Stimulated activated CD8-positive, alpha-beta memory T cell treated with anti-CD3 and anti-CD28 coated beads, Interleukin-15, amount 100 ng/mL, for 4 hours (primary cell): ENCODE measurements around the gene CHMP2B.

ENCODE experiments used
- DNase-seq, 2 donors: peaks; one replicate each; pipeline ENCODE4 v3.0.0-alpha.2; 2020; ENCODE audit warnings: low read depth in 2 of 2

Gene CHMP2B

GRCh38 chr3:87227104-87227834, at the start of gene CHMP2B:
Gene CHMP2B (plus strand): TSS chr3:87227309. CDS start chr3:87227523, 214 bp downstream.
- peak; percentile 79 to 83 for DNase-seq

DNA sequence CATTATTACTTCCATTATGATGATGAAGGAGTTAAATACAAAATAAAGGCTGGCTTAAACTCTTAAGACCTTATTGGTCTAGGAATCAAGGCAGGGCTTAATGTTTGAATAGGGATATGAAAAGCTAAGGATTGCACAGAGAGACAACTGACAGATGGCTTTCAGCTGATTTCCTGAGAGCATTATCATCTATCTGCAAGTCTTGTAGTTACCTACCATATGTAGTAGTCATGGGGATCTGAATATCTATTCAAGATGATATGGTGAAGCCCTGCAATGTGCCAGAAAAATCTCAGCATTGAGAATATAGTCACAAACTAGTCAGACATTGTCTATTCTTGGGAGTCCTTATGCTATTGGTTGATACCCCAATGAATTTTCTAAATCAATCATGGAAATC, 47.5 kb upstream of the CHMP2B start:
- no peak for DNase-seq

DNA sequence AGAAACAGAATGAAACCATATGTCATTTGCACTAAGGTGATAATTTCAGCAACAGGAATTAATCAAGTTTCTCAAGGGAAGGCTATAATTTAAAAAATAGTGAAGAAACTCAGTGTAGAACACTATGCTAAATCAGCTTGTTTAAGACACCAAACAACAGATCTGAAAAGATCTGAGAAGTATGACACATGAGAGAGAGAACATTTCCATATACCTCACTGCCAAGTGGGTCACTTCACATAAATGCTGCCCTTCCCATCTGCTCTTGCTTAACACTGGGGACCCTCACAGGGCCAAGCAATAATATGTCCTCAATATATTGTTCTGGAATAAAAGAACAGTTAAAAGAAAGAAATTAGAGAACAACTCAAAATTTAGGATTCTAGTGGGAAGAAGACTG, 45.6 kb upstream of the CHMP2B start:
- no peak for DNase-seq

- DNase-seq = no peak
Measured at GRCh38 chr3:87182023-87182422, 45.1 kb upstream of the CHMP2B start.

DNA sequence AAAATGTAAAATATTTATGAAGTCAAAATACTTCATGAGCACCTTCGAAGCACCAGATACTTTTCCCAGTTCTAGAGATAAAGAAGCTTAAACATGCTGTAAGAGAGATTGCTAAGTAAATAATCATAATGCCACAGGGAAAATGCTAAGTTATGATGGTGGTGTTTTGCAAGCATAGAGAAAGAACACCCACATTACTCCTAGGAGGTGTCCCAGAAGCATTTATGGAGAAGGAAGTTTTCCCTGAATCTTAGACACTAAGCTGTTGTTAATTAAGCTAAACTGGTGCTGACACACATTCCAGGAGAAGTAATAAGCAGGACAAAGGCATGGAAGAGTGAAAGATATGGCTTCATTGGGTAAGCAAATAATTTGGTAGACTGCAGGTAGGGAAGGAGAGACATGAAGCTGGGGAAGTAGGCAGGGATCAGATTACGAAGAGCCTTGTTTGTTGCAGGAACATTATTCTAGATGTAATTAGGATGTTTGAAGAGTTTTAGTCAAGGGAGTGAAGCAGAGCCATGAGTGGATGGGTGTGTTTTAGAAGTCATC, 40.4 kb upstream of the CHMP2B start:
- no peak for DNase-seq

- DNase-seq = no peak
Measured at GRCh38 chr3:87191175-87191574, 35.9 kb upstream of the CHMP2B start.

DNA sequence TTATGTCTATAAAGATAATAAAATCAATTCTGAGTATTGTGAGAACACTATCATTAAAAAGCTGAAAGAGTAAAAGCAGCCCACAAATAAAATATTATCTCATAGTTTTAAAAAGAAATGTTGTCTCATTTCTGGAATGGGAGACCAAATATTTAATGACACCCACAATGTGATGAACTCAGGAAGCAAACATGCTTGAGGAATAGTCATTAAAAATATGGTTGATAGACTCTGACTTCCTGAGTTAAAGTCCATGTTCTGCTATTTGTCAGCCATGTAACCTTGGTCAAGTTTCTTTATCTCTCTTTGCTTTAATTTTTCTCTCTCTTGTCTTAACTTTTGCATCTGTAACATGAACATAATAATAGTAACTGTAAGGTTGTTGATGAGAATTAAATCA, 35.5 kb upstream of the CHMP2B start:
- DNase-seq = no peak

GRCh38 chr3:87196879-87197278, 30.2 kb upstream of the CHMP2B start:
- no peak for DNase-seq

DNA sequence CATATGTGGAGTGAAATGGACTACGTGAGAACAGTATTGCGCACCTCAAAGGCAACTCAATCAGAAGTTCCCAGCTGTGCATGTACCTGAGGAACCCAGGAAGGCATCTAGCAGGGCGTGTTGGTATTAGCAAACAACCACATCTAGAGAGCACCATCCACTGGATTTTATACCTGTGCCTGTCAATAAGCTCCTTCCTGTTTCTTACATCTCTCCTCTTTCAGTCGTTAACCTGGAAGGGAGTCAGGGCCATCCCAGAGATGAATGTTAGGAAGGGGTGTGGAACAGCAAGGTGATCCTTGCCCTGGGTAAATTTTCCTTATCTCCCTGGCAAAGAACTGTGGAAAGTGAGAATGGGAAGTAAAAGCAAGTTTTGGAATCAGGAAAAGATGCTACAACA, 29.6 kb upstream of the CHMP2B start:
- no peak for DNase-seq

- DNase-seq = no peak
Measured at GRCh38 chr3:87198774-87199173, 28.3 kb upstream of the CHMP2B start.

- DNase-seq = no peak
Measured at GRCh38 chr3:87199628-87200027, 27.5 kb upstream of the CHMP2B start.

DNA sequence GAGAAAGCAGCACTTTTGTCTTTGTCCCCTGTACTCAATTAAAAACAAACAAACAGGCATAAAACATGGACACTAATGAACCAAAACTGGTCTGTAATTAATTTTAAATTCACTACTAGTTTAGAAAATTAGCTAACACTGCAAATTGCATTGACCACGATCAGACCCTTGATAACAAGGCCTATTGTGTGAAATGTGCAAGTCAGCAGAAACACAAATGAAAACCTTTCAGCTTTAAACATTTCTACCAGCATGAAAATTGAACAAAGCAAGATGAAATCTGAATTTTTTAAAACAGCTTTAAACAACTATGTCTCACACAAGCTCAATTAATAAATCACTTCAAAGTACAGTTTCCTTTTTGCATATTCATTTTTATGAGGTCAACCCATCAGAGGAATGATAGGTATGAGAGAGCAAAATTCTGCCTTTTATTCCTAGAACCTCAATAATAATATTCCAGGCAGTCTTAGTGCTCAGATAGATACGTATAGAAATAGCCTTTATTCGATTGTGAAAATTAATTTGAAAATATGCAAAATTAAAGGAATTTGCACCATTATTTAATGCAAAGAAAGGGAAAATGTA, 27.0 kb upstream of the CHMP2B start:
- no peak for DNase-seq

DNA sequence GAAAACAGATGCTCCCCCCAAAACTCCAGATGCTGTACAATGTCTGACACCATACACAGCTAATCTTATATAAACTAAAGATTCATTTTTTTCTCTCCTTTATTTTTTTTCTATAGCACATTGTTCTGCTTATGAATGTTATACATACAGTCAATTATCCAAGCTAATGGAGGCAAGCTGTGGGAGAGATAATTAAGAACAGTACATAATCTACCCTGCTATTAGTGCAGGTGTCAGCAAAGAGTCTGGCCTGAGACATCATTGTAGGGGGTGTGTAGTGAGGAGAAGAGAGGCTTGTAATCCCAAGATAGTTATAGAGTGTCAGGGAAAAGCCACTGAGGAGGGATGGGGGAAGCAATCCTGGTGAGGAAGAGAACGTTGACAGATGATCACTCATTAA, 25.4 kb upstream of the CHMP2B start:
- no peak for DNase-seq

DNA sequence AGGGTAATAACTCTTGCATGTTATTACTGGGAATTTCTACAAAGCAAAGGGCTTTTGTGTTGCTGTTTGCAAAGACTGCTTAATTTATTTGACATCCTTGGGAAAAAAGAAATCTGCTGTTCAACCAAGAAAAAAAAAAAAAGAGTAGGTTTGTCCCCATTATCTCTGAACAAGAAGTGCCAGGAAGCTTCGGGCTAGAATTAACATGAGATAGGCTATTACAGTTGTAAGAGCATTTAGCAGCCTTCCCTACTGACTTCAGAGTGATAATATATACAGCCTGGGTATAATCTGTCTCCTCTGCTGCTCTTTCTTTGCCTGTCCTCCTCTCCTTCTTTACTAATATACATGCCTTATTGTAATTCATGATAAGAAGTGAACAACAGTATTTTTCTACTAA, 23.3 kb upstream of the CHMP2B start:
- no peak for DNase-seq

DNA sequence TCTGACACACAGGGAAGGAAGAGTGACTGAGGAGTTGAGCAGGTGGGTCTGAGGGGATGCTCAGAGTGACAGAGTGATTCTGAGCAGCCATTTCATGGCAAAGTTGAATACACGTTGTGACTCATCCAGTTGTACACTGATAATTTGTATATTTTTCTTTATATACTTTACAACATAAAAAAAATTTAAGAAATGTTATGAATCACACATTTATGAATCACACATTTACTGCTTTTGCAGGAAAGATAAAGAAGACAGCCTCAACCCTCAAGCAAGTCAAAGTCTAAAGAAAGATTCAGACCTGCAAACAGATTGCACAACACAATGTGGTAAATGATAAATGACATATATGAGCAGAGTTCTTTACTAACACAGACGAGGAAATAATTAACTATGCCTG, 21.0 kb upstream of the CHMP2B start:
- no peak for DNase-seq

DNA sequence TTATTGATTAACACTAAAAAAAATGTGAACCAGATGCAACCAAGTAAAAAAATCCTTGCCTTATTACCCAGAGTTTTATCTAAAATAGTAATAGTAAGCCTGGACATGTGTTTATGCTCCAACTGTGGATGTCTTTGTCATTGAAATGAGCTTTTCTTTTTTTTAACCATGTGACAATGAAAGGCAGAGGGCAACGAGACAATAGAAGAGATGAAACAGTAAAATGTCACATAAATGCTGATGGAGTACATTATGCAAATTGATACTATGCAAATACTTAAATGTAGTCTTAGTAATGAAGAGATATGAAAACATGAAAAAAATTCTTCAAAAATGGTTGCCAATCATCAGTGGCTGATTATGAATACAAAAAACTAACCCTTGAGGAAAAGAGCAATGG, 20.5 kb upstream of the CHMP2B start:
- DNase-seq = no peak

- no peak for DNase-seq
Measured at GRCh38 chr3:87207460-87207859, 19.6 kb upstream of the CHMP2B start.

DNA sequence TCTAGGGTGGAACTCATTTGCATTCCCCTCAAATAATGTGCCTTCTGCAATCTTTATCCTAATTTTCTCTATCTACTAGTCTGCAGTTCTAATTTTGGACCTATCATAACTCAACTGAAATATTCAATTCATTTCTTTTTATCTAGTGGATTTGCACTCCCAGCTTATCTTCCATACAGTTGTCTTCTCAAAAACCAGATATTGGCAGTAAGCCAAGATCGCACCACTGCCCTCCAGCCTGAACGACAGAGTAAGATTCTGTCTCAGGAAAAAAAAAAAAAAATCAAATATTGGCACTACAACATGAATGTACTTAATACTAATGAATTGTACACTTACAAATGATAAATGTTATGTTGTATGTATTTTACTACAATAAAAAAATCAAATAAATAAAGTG, 18.0 kb upstream of the CHMP2B start:
- no peak for DNase-seq

GRCh38 chr3:87218560-87218959, 8.5 kb upstream of the CHMP2B start:
- no peak for DNase-seq

DNA sequence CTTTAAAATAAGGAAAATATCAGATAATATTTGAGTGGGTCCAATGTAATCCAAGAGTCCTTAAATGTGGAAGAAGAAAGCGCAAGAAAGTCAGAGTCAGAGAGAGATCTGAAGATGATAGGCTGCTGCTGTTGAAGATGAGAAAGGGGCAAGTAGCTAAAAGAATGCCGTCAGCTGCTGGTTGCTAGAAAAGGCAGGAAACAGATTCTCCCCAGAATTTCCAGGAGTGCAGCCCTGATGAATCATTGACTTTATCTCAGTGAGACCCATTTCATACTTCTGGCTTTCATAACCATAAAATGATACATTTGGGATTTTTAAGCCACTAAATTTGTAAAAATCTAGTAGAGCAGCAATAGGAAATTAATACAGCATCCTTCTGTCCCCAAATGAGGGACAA, 7.5 kb upstream of the CHMP2B start:
- DNase-seq = no peak

- DNase-seq = no peak
Measured at GRCh38 chr3:87225659-87226058, 1.4 kb upstream of the CHMP2B start.

DNA sequence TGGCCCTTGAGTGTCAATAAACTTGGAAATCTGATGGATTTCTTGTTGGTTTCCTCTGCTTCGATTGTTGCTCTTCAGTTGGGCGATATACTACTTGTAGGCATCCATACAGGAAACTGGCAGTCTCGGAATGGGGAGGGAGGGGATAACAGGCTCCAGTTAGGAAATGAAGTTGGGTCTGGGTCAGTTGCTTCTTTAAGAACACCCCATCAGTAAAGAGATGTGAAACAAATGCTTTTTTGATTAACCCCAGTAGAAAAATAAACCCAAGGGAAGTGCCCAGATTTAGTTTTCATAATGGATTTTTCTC, 681 bp downstream of the CHMP2B start:
- no peak for DNase-seq

DNA sequence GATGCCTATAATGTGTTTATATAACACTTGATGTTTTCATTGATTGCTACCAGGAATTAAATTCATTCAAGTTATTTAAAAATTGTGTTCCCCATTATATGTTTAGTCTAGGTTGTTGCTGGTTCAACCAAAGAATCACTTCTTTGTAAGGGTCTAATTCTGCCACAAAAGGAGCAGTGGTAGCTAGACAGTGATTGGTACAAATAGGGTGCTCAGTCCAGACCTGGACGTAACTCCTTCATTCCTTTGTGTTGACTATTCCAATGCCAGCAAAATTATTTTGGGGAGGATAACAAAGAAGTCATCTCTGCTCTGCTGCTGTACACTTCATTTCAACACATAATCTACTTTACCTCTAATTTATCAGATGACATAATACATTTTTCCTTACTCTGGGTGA, 1.2 kb downstream of the CHMP2B start:
- no peak for DNase-seq

GRCh38 chr3:87229113-87229512, 2.0 kb downstream of the CHMP2B start:
- no peak for DNase-seq
